Keratinocyte (primary cell): Measurements from ENCODE around the gene TNNT3. TPM values are rescaled to one million over a fixed set of nuclear protein-coding genes. Genes with fewer than 3 reads are reported as not detected.
"Not testable (repeated sequence)": the region's sequence is repeated elsewhere in the genome, so short reads cannot be mapped to it uniquely, and the experiment has no call there.

Experiments used
- DNase-seq: peaks from one replicate; pipeline ENCODE4 v3.0.0-alpha.2; 2011; ENCODE audit warnings: low read depth, missing footprints, low spot score
- FAIRE-seq: peaks from 2 replicates; lab custom pipeline; 2011; peaks lifted over from hg19 to GRCh38; lab: Jason Lieb, UNC
- H2AFZ ChIP-seq: 2 replicates; pipeline ENCODE4 v1.6.0; 2012; ENCODE audit warnings: low read length, control low read depth, inconsistent platforms; ENCODE audit not compliant: control insufficient read depth
- H3K27ac ChIP-seq: 2 replicates; pipeline ENCODE4 v1.5.1; 2011; ENCODE audit warnings: low read length; ENCODE audit not compliant: control insufficient read depth, insufficient read depth
- H3K27me3 ChIP-seq: 3 replicates; pipeline ENCODE4 v1.6.0; 2011; ENCODE audit warnings: low read length; ENCODE audit not compliant: control insufficient read depth, insufficient read depth; ENCODE audit errors: extremely low read depth
- H3K36me3 ChIP-seq, 2 experiments: 2 replicates in 1 of 2; 3 replicates in 1 of 2; pipeline ENCODE4 v1.5.1; 2011; ENCODE audit warnings: low read length in 2 of 2, mild to moderate bottlenecking in 1 of 2; ENCODE audit not compliant: control insufficient read depth in 2 of 2, insufficient read depth in 2 of 2; ENCODE audit errors: extremely low read depth in 1 of 2
- H3K4me1 ChIP-seq: 3 replicates; pipeline ENCODE4 v1.5.1; 2011; ENCODE audit warnings: low read length; ENCODE audit not compliant: control insufficient read depth, insufficient read depth; ENCODE audit errors: extremely low read depth
- H3K4me2 ChIP-seq: 3 replicates; pipeline ENCODE4 v1.6.0; 2011; ENCODE audit warnings: low read depth, low read length; ENCODE audit not compliant: control insufficient read depth, insufficient read depth; ENCODE audit errors: extremely low read depth
- H3K4me3 ChIP-seq, 3 experiments: fragments of 200-600 bp in 1 of 3; sonication (generic) in 1 of 3; 2 replicates in 2 of 3; 3 replicates in 1 of 3; pipeline ENCODE4 v1.5.1; 2011 to 2016; ENCODE audit warnings: low read length in 3 of 3, mild to moderate bottlenecking in 3 of 3, control low read depth in 2 of 3, inconsistent platforms in 1 of 3, low read depth in 1 of 3, mixed read lengths in 1 of 3, mixed run types in 1 of 3, moderate library complexity in 1 of 3; ENCODE audit not compliant: control insufficient read depth in 2 of 3, insufficient read depth in 2 of 3; ENCODE audit errors: extremely low read depth in 1 of 3
- H3K79me2 ChIP-seq: 2 replicates; pipeline ENCODE4 v1.6.0; 2012; ENCODE audit warnings: low read length; ENCODE audit not compliant: control insufficient read depth, insufficient read depth
- H3K9ac ChIP-seq: 3 replicates; pipeline ENCODE4 v1.6.0; 2011; ENCODE audit warnings: low read length; ENCODE audit not compliant: control insufficient read depth, insufficient read depth; ENCODE audit errors: extremely low read depth
- H3K9me1 ChIP-seq: 3 replicates; pipeline ENCODE4 v1.6.0; 2011; ENCODE audit warnings: low read length; ENCODE audit not compliant: control insufficient read depth, insufficient read depth; ENCODE audit errors: extremely low read depth
- H3K9me3 ChIP-seq: 2 replicates; pipeline ENCODE4 v1.5.1; 2012; ENCODE audit warnings: low read depth, low read length; ENCODE audit not compliant: control insufficient read depth
- H4K20me1 ChIP-seq: 3 replicates; pipeline ENCODE4 v1.6.0; 2011; ENCODE audit warnings: low read length; ENCODE audit not compliant: control insufficient read depth, insufficient read depth; ENCODE audit errors: extremely low read depth
- EZH2 ChIP-seq: IDR thresholded peaks from one replicate; pipeline ENCODE4 v1.6.1; 2012; ENCODE audit warnings: inconsistent platforms, mild to moderate bottlenecking, low read length, moderate library complexity
- dilution Hi-C: fragments of 300-500 bp; cut with MboI; formaldehyde crosslinking; loops from one replicate; pipeline ENCODE4 v1.7.0; 2020; ENCODE audit warnings: low sequenced_read_pairs; ENCODE audit not compliant: extremely low pct_ligation_motif_present
- polyA plus RNA-seq, 5 experiments: library from polyadenylated mRNA; depleted of rRNA in 3 of 5; stranded (reverse) in 3 of 5; stranded (forward) in 1 of 5; unstranded in 1 of 5; fragments of >200 nt; gene quantifications; 1 replicate in 1 of 5; 2 replicates in 3 of 5; 3 replicates in 1 of 5; pipeline versions ENCODE4 v1.2.1 to v1.2.3, GENCODE V29; 2011 to 2012; ENCODE audit warnings: missing spikeins in 2 of 5, low read depth in 1 of 5, low replicate concordance in 1 of 5
- TF ChIP-seq, protein P1 (sequence below), 3 experiments: IDR thresholded peaks in 1 of 3; conservative IDR thresholded peaks in 1 of 3; optimal IDR thresholded peaks in 1 of 3; 2 replicates in 2 of 3; 3 replicates in 1 of 3; pipeline versions ENCODE3 to v1.5.1; 2011; ENCODE audit warnings: low read length in 3 of 3, mild to moderate bottlenecking in 3 of 3, moderate library complexity in 2 of 3, control low read depth in 1 of 3, inconsistent platforms in 1 of 3; ENCODE audit not compliant: insufficient read depth in 2 of 3; ENCODE audit errors: extremely low read depth in 1 of 3

Gene TNNT3
- polyA plus RNA-seq, 1 donor (not counting 4 experiments of a cell fraction or from before 2014, with no cell fraction given), result 0.09 TPM

DNA sequence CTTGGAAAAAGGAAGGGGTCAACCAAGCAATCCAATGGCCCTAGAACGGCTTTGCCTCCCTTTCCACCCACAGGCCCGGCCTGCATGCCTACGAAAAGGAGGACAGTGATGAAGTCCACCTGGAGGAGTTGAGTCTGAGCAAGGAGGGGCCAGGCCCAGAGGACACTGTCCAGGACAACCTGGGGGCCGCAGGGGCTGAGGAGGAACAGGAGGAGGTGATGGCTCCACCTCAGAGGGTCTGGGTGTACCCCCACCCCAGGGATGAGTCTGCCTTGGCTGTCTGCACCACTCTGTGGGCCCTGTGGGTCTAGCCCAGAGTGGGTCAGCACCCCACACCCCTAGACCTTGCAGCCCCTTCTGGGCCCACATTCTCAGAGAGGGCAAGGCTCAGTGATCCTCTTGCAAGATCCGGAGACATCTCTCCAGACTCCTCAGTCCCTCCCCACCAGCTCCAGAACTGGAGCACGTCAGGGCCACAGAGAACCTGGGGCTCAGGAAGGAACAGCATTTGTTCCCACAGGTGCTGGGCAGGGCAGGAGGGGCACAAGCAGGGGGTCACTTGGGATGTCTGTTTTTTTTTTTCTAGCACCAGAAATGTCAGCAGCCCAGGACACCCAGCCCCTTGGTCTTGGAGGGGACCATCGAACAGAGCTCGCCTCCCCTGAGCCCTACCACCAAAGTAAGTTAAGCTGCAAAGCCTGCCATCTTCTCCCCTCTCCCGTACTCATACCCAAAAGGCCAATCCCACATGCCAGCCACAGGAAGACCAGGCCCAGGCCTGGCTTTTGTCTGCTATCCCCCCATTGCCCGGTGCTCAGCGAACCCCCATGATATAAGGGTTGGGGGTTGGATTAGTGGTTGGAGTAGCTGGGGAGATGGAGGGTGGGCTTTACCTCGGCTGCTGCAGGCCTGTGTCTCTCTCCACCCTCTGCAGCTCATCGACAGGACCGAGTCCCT, 35.9 kb upstream of the TNNT3 start:
- dilution Hi-C loops, result no loop called here
- Histone ChIP-seq H3K4me2 (no peak overlapping the region), H3K9me3 (no peaks in the 10 kb centered on the region), H3K27ac (no peak overlapping the region), H4K20me1 (no peaks in the 10 kb centered on the region), H3K27me3 (peaks cover 9% of the 10 kb centered on the region), H3K79me2 (no peaks in the 10 kb centered on the region), H3K4me3 (no peak overlapping the region), H3K9me1 (no peaks in the 10 kb centered on the region), H3K4me1 (peaks cover 3% of the 10 kb centered on the region), H3K36me3 (no peaks in the 10 kb centered on the region), H2AFZ (no peak overlapping the region), H3K9ac (no peak overlapping the region)
- DNase-seq, result no peak
- TF ChIP-seq, protein P1, sequence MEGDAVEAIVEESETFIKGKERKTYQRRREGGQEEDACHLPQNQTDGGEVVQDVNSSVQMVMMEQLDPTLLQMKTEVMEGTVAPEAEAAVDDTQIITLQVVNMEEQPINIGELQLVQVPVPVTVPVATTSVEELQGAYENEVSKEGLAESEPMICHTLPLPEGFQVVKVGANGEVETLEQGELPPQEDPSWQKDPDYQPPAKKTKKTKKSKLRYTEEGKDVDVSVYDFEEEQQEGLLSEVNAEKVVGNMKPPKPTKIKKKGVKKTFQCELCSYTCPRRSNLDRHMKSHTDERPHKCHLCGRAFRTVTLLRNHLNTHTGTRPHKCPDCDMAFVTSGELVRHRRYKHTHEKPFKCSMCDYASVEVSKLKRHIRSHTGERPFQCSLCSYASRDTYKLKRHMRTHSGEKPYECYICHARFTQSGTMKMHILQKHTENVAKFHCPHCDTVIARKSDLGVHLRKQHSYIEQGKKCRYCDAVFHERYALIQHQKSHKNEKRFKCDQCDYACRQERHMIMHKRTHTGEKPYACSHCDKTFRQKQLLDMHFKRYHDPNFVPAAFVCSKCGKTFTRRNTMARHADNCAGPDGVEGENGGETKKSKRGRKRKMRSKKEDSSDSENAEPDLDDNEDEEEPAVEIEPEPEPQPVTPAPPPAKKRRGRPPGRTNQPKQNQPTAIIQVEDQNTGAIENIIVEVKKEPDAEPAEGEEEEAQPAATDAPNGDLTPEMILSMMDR (optimal IDR thresholded peaks at IDR 0.05 in 1 of 3, IDR thresholded peaks at IDR 0.05 in 1 of 3, conservative IDR thresholded peaks at IDR 0.05 in 1 of 3; ENCODE audit: extremely low read depth in 1 of 3, insufficient read depth in 2 of 3, low read length in 3 of 3), result no peak
- TF ChIP-seq EZH2, result no peak
- no peak for FAIRE-seq

DNA sequence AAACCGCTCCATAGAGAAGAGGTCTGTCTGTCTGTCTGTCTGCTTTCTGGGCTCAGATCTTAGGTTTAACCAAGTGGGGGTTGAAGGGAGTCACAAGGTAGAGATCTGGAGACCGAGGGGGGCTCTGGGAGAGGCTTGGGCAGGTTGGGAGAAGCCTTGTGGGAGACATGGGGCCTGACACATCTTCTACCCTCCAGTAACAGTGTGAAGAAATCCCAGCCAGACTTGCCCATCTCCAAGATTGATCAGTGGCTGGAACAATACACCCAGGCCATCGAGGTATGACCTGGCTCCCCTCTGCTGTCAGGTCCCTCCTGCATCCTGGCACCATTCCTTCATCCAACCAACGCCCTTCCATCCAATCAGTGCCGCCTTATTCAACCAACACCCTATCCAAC, 35.2 kb upstream of the TNNT3 start:
- Histone ChIP-seq H3K36me3 (no peaks in the 10 kb centered on the region), H3K4me3 (no peak overlapping the region), H3K79me2 (no peaks in the 10 kb centered on the region), H4K20me1 (no peaks in the 10 kb centered on the region), H3K27me3 (peaks cover 9% of the 10 kb centered on the region), H3K9ac (no peak overlapping the region), H3K4me1 (peaks cover 1% of the 10 kb centered on the region), H2AFZ (no peak overlapping the region), H3K9me3 (no peaks in the 10 kb centered on the region), H3K4me2 (no peak overlapping the region), H3K27ac (no peak overlapping the region), H3K9me1 (no peaks in the 10 kb centered on the region)
- dilution Hi-C loops, result no loop called here
- TF ChIP-seq EZH2, result no peak
- TF ChIP-seq, protein P1 (optimal IDR thresholded peaks at IDR 0.05 in 1 of 3, IDR thresholded peaks at IDR 0.05 in 1 of 3, conservative IDR thresholded peaks at IDR 0.05 in 1 of 3; ENCODE audit: extremely low read depth in 1 of 3, insufficient read depth in 2 of 3, low read length in 3 of 3), result no peak
- FAIRE-seq, result no peak
- DNase-seq, result no peak

GRCh38 chr11:1886551-1886950, 33.0 kb upstream of the TNNT3 start:
- H3K4me3 ChIP-seq, H3K9ac ChIP-seq, H3K27ac ChIP-seq, FAIRE-seq, H2AFZ ChIP-seq, H3K9me1 ChIP-seq, H3K27me3 ChIP-seq, H3K4me2 ChIP-seq, DNase-seq, H3K79me2 ChIP-seq, dilution Hi-C loops, H4K20me1 ChIP-seq, H3K4me1 ChIP-seq, H3K36me3 ChIP-seq, H3K9me3 ChIP-seq: not testable (repeated sequence)
